ENCODE measurements around the gene CELF6. TPM values are rescaled to one million over a fixed set of nuclear protein-coding genes. Genes with fewer than 3 reads are reported as not detected.

CELF6 gene
- total and polyA plus RNA-seq, 2 experiments from 2014 or later, result 0.40 to 2.4 TPM

- Histone ChIP-seq H3K9me2 (replicated peaks; ENCODE audit: insufficient read depth) (no peaks in the 10 kb centered on the region), H3K4me2 (peak overlapping the region; percentile 77), H3K27ac (peak overlapping the region; percentile 42), H3K36me3 (replicated peaks; ENCODE audit: insufficient read depth, low read depth) (no peaks in the 10 kb centered on the region), H3K4me3 (peak overlapping the region; percentile 22), H3K79me2 (peaks cover 38% of the 10 kb centered on the region), H4K20me1 (ENCODE audit: insufficient read depth, poor library complexity, severe bottlenecking) (no peaks in the 10 kb centered on the region), H3K9me3 (ENCODE audit: low read depth) (no peaks in the 10 kb centered on the region), H3K27me3 (no peaks in the 10 kb centered on the region), H2AFZ (peak overlapping the region; percentile 85), H3K4me1 (ENCODE audit: insufficient read depth) (peaks cover 11% of the 10 kb centered on the region)
- TF ChIP-seq EZH2 (IDR thresholded peaks at IDR 0.05; ENCODE audit: borderline replicate concordance) (no peak), EZH2phosphoT487 (IDR thresholded peaks at IDR 0.05; ENCODE audit: low read depth, severe bottlenecking, unreplicated experiment) (no peak), CTCF (IDR thresholded peaks at IDR 0.05; ENCODE audit: poor library complexity) (no peak)
- DNase-seq (ENCODE audit: low spot score), result no peak
- 52% methylated on average over 10 of the region's 10 CpGs for WGBS (ENCODE audit: low lambda C conversion rate, missing lambda C conversion rate)
Observed at GRCh38 chr15:72272997-72273352, 47.0 kb downstream of the CELF6 start.

- no peaks in the 10 kb centered on the region for H3K9me3 ChIP-seq (ENCODE audit: low read depth)
- H3K79me2 ChIP-seq, result peaks cover 41% of the 10 kb centered on the region
- TF ChIP-seq CTCF (IDR thresholded peaks at IDR 0.05; ENCODE audit: poor library complexity), result peak; percentile 74
- no peak for TF ChIP-seq EZH2 (IDR thresholded peaks at IDR 0.05; ENCODE audit: borderline replicate concordance)
- no peaks in the 10 kb centered on the region for H3K36me3 ChIP-seq (replicated peaks; ENCODE audit: insufficient read depth, low read depth)
- peak within 1 kb of the TSS; percentile 94 for H3K27ac ChIP-seq
- peak; percentile 99 for DNase-seq (ENCODE audit: low spot score)
- peak within 1 kb of the TSS; percentile 88 for H3K4me2 ChIP-seq
- 1% methylated on average over 47 of the region's 82 CpGs for WGBS (ENCODE audit: low lambda C conversion rate, missing lambda C conversion rate)
- no peaks in the 10 kb centered on the region for H3K9me2 ChIP-seq (replicated peaks; ENCODE audit: insufficient read depth)
- H3K27me3 ChIP-seq, result no peaks in the 10 kb centered on the region
- H2AFZ ChIP-seq, result peak within 1 kb of the TSS; percentile 87
- H3K4me1 ChIP-seq (ENCODE audit: insufficient read depth), result peaks cover 11% of the 10 kb centered on the region
- H4K20me1 ChIP-seq (ENCODE audit: insufficient read depth, poor library complexity, severe bottlenecking), result no peaks in the 10 kb centered on the region
- peak within 1 kb of the TSS; percentile 89 for H3K4me3 ChIP-seq
Observed at GRCh38 chr15:72272213-72272996, 47.6 kb downstream of the CELF6 start, which contains the start of gene PARP6. Gene PARP6, minus strand, starts transcription at chr15:72272554. Its CDS starts 5,077 bp downstream, at chr15:72267477.

GRCh38 chr15:72271895-72272212 is 48.1 kb downstream of the CELF6 start:
- Histone ChIP-seq H3K79me2 (peaks cover 41% of the 10 kb centered on the region), H3K4me1 (ENCODE audit: insufficient read depth) (peaks cover 11% of the 10 kb centered on the region), H3K27ac (peak overlapping the region; percentile 94), H3K4me2 (peak overlapping the region; percentile 88), H2AFZ (peak overlapping the region; percentile 87), H3K9me2 (replicated peaks; ENCODE audit: insufficient read depth) (no peaks in the 10 kb centered on the region), H3K36me3 (replicated peaks; ENCODE audit: insufficient read depth, low read depth) (no peaks in the 10 kb centered on the region), H3K4me3 (peak overlapping the region; percentile 89), H4K20me1 (ENCODE audit: insufficient read depth, poor library complexity, severe bottlenecking) (no peaks in the 10 kb centered on the region), H3K27me3 (no peaks in the 10 kb centered on the region), H3K9me3 (ENCODE audit: low read depth) (no peaks in the 10 kb centered on the region)
- peak; percentile 41 for DNase-seq (ENCODE audit: low spot score)
- 4% methylated on average over 13 of the region's 13 CpGs for WGBS (ENCODE audit: low lambda C conversion rate, missing lambda C conversion rate)
- no peak for TF ChIP-seq EZH2 (IDR thresholded peaks at IDR 0.05; ENCODE audit: borderline replicate concordance)
- TF ChIP-seq EZH2phosphoT487 (IDR thresholded peaks at IDR 0.05; ENCODE audit: low read depth, severe bottlenecking, unreplicated experiment), result no peak
- no peak for TF ChIP-seq CTCF (IDR thresholded peaks at IDR 0.05; ENCODE audit: poor library complexity)
